K562 (cell line): ENCODE results near the gene PPP3CA. TPM values are rescaled to one million over a fixed set of nuclear protein-coding genes. Genes with fewer than 3 reads are reported as not detected.

Source experiments
- ATAC-seq: fragments of 200-7000 bp; cut with Tn5 transposase; 3 replicates; pipeline ENCODE4 v1.9.1; 2020; ENCODE audit warnings: moderate library complexity
- BruUV-seq: library from RNA; stranded (reverse); fragments of 400-500 nt; replicated peaks from 2 replicates; lab custom pipeline; 2021; lab: Mats Ljungman, UMichigan
- CTCF ChIA-PET: fragments of 300-600 bp; formaldehyde crosslinking; extraction: SDS; loops from one replicate; lab custom pipeline; 2021; ENCODE audit warnings: low intra/inter-chr PET ratio; lab: Yijun Ruan, JAX
- POLR2A ChIA-PET: fragments of 300-600, 350-650 bp; sonication (Branson Sonifier 250); formaldehyde crosslinking; extraction: SDS; loops from one replicate; lab custom pipeline; 2021; ENCODE audit warnings: antibody characterized with exemption, inconsistent platforms; lab: Yijun Ruan, JAX
- DNase-seq, 4 experiments: peaks; one replicate each; pipeline versions ENCODE4 v3.0.0 to v3.0.0-alpha.2; 2011 to 2018; ENCODE audit warnings: low spot score in 3 of 4, mixed read lengths in 3 of 4; ENCODE audit errors: extremely low read depth in 1 of 4
- FAIRE-seq: peaks from 2 replicates; lab custom pipeline; 2011; peaks lifted over from hg19 to GRCh38; lab: Jason Lieb, UNC
- H2AFZ ChIP-seq: 2 replicates; pipeline ENCODE4 v1.6.0; 2011; ENCODE audit warnings: low read depth, low read length, control low read depth, inconsistent platforms
- H3K27ac ChIP-seq: fragments of 200-600 bp; 3 replicates; pipeline ENCODE4 v1.8.0; 2011; ENCODE audit warnings: low read depth, mild to moderate bottlenecking, control low read depth, inconsistent platforms, low read length, moderate library complexity, mixed read lengths; ENCODE audit errors: extremely low read depth
- H3K27me3 ChIP-seq, 2 experiments: fragments of 300-600 bp in 1 of 2; 2 replicates in 1 of 2; 3 replicates in 1 of 2; pipeline versions ENCODE4 v1.6.0 to v1.8.0; 2011; ENCODE audit warnings: inconsistent platforms in 2 of 2, low read length in 2 of 2, mild to moderate bottlenecking in 1 of 2, mixed read lengths in 1 of 2, moderate library complexity in 1 of 2; ENCODE audit not compliant: control insufficient read depth in 2 of 2, insufficient read depth in 2 of 2
- H3K36me3 ChIP-seq: fragments of 300-600 bp; 3 replicates; pipeline ENCODE4 v1.8.0; 2011; ENCODE audit warnings: mild to moderate bottlenecking, low read length, inconsistent platforms; ENCODE audit not compliant: control insufficient read depth, insufficient read depth
- H3K4me1 ChIP-seq, 2 experiments: fragments of 200-600 bp in 1 of 2; replicated peaks in 1 of 2; 2 replicates in 1 of 2; 3 replicates in 1 of 2; pipeline versions ENCODE4 v1.5.1 to v1.8.0; 2011; ENCODE audit warnings: inconsistent platforms in 2 of 2, low read length in 2 of 2, mild to moderate bottlenecking in 1 of 2, mixed read lengths in 1 of 2, moderate library complexity in 1 of 2; ENCODE audit not compliant: control insufficient read depth in 2 of 2, insufficient read depth in 2 of 2
- H3K4me2 ChIP-seq: 2 replicates; pipeline ENCODE4 v1.6.1; 2011; ENCODE audit warnings: low read length, control low read depth, inconsistent platforms, mixed read lengths; ENCODE audit not compliant: insufficient read depth
- H3K4me3 ChIP-seq: fragments of 200-600 bp; sonication (generic), shearing (Covaris generic); 2 replicates; pipeline ENCODE4 v1.5.1; 2016; ENCODE audit warnings: control low read depth, inconsistent platforms
- H3K79me2 ChIP-seq: fragments of 200-600 bp; 3 replicates; pipeline ENCODE4 v1.8.0; 2011; ENCODE audit warnings: low read length, inconsistent platforms; ENCODE audit not compliant: control insufficient read depth, insufficient read depth
- H3K9ac ChIP-seq, 2 experiments: 2 replicates each; pipeline versions ENCODE4 v1.6.0 to v1.6.1; 2011; ENCODE audit warnings: low read depth in 2 of 2, low read length in 2 of 2, control low read depth in 1 of 2, inconsistent platforms in 1 of 2, mild to moderate bottlenecking in 1 of 2, mixed read lengths in 1 of 2; ENCODE audit not compliant: insufficient read depth in 1 of 2
- H3K9me1 ChIP-seq: one replicate; pipeline ENCODE4 v1.6.0; 2011; ENCODE audit warnings: inconsistent platforms, mild to moderate bottlenecking, low read length, moderate library complexity; ENCODE audit not compliant: control insufficient read depth, insufficient read depth
- H3K9me3 ChIP-seq: replicated peaks from 2 replicates; pipeline ENCODE4 v1.5.1; 2011; ENCODE audit warnings: low read depth, low read length, inconsistent platforms; ENCODE audit not compliant: control insufficient read depth, insufficient read depth
- H4K20me1 ChIP-seq: replicated peaks from 2 replicates; pipeline ENCODE4 v1.6.1; 2011; ENCODE audit warnings: low read length, inconsistent platforms, mixed read lengths; ENCODE audit not compliant: control insufficient read depth, insufficient read depth
- REST ChIP-seq, 2 experiments: fragments of 450-650 bp; formaldehyde crosslinking in 1 of 2; IDR thresholded peaks; 2 replicates each; pipeline versions ENCODE4 v1.4.0 to v1.6.1; 2014 to 2020; ENCODE audit warnings: mild to moderate bottlenecking in 2 of 2, borderline replicate concordance in 1 of 2, low read depth in 1 of 2
- SMAD1 ChIP-seq: fragments of 150-350 bp; IDR thresholded peaks from 2 replicates; pipeline ENCODE4 v1.6.1; 2014; ENCODE audit warnings: low read length, low read depth; ENCODE audit not compliant: partially characterized antibody
- WGBS: fragments of 100-300 bp; shearing (Covaris generic); methylation state at CpG from one replicate; pipeline ENCODE4 v1.1.6; 2016; ENCODE audit warnings: low coverage, mixed read lengths; ENCODE audit not compliant: insufficient coverage; ENCODE audit errors: missing lambda C conversion rate; 5-methylcytosine and 5-hydroxymethylcytosine counted together
- in situ Hi-C: fragments of 300-500 bp; cut with MboI; formaldehyde crosslinking; loops from 4 replicates; pipeline ENCODE4 v1.15.0; 2018; ENCODE audit warnings: inconsistent platforms, mixed read lengths
- intact Hi-C: fragments of 100-400 bp; cut with micrococcal nuclease; formaldehyde crosslinking; loops from 2 replicates; pipeline ENCODE4 v1.14.2; 2022
- polyA plus RNA-seq, 8 experiments: library from polyadenylated mRNA; depleted of rRNA in 4 of 8; stranded (reverse) in 5 of 8; unstranded in 3 of 8; fragments of >200 nt; fragmentation: Nextera tagmentation in 2 of 8; fragmentation: Illumina TruSeq in 1 of 8; extraction: Ambion mirVana in 2 of 8; extraction: Trizol in 1 of 8; gene quantifications; 2 replicates each; pipeline versions ENCODE4 v1.2.1 to v1.2.3, GENCODE V29; 2011 to 2014; ENCODE audit warnings: inconsistent platforms in 1 of 8, missing spikeins in 1 of 8
- total RNA-seq, 7 experiments: library from RNA; depleted of rRNA in 6 of 7; stranded (reverse); fragments of >200 nt in 6 of 7; fragmentation: Illumina TruSeq in 2 of 7; extraction: Trizol in 2 of 7; gene quantifications; 2 replicates each; pipeline versions ENCODE4 v1.2.1 to v1.2.3, GENCODE V29; 2011 to 2021; ENCODE audit warnings: low replicate concordance in 1 of 7

The PPP3CA gene
- total and polyA plus RNA-seq, 9 of the 15 experiments (the other 6 are each of a cell fraction or from before 2014, with no cell fraction given) = 0.94 to 3.2 (median 1.6) TPM

GRCh38 chr4:101271516-101271915 lies 75.8 kb downstream of the PPP3CA start:
- Histone ChIP-seq H2AFZ (no peak overlapping the region), H3K9me1 (no peaks in the 10 kb centered on the region), H3K79me2 (no peaks in the 10 kb centered on the region), H4K20me1 (no peaks in the 10 kb centered on the region), H3K36me3 (no peaks in the 10 kb centered on the region), H3K4me1 (no peaks in the 10 kb centered on the region), H3K4me2 (no peak overlapping the region), H3K9me3 (no peaks in the 10 kb centered on the region)
- CTCF ChIA-PET = no interaction called here
- ATAC-seq (no peak), FAIRE-seq (no peak), DNase-seq (no peak)
- in situ Hi-C loops = no loop called here
- WGBS = 0% methylated on average over 2 of the region's 2 CpGs
- POLR2A ChIA-PET = no interaction called here
- intact Hi-C loops = no loop called here
- TF ChIP-seq REST (IDR thresholded peaks at IDR 0.05; ENCODE audit: borderline replicate concordance) (no peak), REST (CRISPR knock-in tag; IDR thresholded peaks at IDR 0.05; ENCODE audit: low read depth) (peak; percentile 77), SMAD1 (no peak)
- TF ChIP-seq, all 486 proteins: peak for 1
- Histone ChIP-seq H3K27me3 (no peaks in the 10 kb centered on the region), H3K4me3 (no peak overlapping the region), H3K9ac (no peak overlapping the region), H3K27ac (no peak overlapping the region)
- BruUV-seq = no TSS peak
